HG03280 (cell line): ENCODE measurements around the gene AXIN2.

Experiments used
- ATAC-seq: cut with Tn5 transposase; IDR thresholded peaks from one replicate; pipeline ENCODE4 v1.9.1; 2021; ENCODE audit warnings: mild to moderate bottlenecking, moderate library complexity; ENCODE audit not compliant: unreplicated experiment

AXIN2 gene, protein sequence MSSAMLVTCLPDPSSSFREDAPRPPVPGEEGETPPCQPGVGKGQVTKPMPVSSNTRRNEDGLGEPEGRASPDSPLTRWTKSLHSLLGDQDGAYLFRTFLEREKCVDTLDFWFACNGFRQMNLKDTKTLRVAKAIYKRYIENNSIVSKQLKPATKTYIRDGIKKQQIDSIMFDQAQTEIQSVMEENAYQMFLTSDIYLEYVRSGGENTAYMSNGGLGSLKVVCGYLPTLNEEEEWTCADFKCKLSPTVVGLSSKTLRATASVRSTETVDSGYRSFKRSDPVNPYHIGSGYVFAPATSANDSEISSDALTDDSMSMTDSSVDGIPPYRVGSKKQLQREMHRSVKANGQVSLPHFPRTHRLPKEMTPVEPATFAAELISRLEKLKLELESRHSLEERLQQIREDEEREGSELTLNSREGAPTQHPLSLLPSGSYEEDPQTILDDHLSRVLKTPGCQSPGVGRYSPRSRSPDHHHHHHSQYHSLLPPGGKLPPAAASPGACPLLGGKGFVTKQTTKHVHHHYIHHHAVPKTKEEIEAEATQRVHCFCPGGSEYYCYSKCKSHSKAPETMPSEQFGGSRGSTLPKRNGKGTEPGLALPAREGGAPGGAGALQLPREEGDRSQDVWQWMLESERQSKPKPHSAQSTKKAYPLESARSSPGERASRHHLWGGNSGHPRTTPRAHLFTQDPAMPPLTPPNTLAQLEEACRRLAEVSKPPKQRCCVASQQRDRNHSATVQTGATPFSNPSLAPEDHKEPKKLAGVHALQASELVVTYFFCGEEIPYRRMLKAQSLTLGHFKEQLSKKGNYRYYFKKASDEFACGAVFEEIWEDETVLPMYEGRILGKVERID

DNA sequence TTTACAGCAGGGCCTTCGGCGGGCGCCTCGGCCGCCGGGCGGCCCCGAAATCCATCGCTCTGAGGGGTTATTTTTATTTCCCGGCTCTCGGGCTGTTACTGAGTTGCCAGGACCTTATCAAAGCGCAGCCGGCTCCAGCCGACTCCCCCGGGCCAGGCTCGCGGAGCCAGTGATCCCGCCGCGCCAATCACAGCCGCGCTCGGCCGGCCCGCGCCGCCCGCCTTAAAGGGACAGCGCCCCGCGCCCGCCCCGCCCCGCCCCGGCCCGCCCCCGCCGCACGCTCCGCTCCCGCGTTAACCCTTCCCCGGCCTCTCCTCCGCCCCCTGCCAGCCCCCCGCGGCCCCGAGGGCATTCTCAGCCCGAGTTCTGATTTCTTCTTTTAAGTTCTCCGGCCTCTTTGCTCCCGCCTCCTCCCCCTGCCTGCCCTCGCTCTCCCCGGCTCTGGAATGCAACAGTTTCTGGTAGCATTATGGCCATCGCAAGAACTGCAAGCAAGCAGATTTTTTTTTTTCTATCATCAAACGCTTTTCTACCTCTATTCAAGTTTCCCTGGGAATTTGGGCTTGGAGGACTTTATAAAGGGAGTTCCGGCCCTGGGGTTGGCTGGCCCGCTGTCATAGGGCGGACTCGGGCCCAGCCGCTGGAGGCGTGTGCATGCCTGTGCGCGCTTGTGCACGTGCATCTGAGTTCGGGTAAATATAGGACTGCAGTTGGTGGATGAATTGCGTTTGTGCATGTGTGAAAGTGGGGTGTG lies at the start of gene AXIN2:
TSS of gene AXIN2 (minus strand) at position 197 of the 754 bp plus-strand sequence. CDS start 3,028 bp downstream, outside the sequence.
- ATAC-seq = peak; percentile 85

- ATAC-seq = no peak
These were observed 48.3 kb upstream of the AXIN2 start for GRCh38 chr17:65609749-65610148.

DNA sequence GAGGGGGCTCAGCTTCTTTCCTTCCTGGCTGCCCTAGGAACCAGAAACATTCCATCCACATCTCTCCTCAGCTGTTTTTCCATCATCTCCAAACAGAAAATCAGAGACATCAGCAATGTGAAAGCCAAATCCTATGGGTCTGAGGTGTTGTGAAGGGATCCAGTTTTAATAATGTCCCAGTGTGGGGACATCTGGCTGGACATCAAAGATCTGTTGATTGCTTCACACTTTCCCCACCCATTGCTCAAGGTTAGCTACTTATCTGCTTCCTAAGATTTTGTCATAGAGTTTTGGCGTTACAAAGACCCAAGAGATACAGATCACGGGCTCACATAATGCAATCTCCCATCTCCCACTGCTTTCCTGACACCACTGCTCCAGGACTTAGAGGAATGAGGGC lies 47.8 kb upstream of the AXIN2 start:
- no peak for ATAC-seq

DNA sequence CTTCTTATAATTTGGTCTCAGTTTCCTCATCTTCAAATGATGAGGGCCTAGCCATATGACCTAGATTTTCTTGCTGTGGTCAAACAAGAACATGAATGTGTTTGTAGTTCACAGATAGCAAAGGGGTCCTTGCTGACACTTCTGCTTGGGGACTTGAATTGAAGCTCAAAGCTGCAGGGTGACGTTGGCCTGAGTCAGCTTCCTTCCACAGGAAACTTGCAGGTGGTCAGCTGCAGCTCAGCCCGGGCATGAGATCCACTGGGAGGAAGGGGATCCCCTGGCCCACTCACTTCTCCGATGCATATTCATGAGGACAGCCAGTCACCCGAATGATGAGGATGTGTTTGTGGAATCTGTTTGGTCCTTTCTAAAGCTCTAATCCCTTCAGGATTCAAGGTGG lies 42.6 kb upstream of the AXIN2 start:
- ATAC-seq = no peak

DNA sequence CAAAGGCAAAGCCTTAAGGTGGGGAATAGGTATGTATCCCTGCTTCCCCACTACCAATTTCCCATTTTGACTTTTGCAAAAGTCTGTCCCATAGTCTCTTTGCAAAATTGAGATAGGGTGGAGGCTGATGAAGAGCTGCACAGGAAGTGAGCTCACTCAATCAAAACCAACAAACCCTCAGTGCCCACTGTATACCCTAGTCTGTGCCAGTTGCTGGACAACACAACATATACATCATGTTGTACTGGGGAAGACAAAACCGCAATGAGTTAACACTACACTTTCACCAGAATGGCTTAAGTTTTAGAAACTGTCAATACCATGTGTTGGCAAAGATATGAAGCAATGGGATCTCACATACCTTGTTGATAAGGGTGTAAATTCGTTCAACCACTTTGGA lies 40.4 kb upstream of the AXIN2 start:
- no peak for ATAC-seq

DNA sequence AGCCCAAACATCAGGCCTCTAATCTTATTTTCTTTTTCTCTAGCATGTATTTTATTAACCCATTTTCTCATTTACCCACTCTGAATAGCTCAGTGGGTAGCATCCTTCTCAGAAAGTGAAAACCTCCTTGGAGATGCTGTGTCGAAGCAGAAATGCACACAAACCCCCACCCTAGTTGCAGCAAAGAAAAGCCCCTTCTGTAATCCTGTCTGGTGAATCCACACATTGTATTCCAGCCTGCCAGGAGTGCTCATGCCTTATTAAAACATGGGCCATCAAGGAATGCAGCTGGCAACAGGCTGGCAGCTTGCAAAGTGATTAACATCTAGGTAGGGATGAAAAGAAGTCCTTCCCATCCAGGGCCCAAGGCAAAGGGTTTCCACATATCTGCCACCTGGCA lies 39.7 kb upstream of the AXIN2 start:
- ATAC-seq = no peak

DNA sequence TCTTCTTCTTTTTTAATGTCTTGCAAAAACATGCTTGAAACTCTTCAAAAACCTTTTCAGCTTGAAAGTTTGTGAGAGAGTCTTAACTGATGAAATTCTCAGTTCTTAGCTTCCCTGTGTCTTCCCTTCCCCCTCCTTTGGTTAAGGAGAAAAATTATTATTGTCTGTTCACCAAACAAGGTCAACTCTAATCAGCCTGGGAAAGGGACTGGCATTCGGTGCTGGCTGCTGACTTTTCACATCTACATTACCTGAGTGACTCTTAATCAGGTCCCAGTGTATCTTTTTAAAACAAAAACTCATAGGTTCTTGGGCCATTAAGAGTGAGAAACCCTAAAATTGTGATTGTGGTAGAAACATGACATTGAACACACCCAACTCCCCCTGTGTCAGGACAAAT lies 39.1 kb upstream of the AXIN2 start:
- no peak for ATAC-seq

GRCh38 chr17:65599650-65600049 lies 38.2 kb upstream of the AXIN2 start:
- no peak for ATAC-seq

GRCh38 chr17:65598746-65599145 lies 37.3 kb upstream of the AXIN2 start:
- ATAC-seq = no peak

DNA sequence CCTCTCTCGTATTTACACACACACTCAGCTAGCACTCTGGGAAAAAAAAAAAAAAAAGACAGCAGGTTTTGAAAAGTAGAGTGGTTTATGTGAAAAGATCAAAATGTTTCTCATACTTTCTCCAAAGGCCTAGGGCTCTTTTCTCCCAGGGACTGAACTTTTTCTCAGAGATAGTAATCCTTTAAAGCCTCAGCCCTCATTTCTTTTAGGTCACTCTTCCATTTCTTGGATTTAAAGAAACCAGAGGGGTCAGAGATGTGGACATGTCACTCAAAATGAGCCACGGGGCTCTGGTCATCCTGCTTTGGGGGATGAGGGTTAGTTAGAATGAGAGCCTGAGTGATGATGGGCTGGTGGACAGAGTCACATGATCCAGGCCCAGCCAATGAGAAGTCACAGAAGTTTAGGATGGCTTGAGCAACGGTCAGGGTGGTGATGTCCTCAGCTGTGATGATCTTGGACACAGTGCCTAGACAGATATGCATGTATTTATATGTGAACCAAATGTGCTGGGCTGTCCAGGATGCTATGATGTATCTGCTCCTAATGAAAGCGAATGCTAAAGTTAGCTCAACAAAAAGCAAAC lies 33.7 kb upstream of the AXIN2 start:
- no peak for ATAC-seq

DNA sequence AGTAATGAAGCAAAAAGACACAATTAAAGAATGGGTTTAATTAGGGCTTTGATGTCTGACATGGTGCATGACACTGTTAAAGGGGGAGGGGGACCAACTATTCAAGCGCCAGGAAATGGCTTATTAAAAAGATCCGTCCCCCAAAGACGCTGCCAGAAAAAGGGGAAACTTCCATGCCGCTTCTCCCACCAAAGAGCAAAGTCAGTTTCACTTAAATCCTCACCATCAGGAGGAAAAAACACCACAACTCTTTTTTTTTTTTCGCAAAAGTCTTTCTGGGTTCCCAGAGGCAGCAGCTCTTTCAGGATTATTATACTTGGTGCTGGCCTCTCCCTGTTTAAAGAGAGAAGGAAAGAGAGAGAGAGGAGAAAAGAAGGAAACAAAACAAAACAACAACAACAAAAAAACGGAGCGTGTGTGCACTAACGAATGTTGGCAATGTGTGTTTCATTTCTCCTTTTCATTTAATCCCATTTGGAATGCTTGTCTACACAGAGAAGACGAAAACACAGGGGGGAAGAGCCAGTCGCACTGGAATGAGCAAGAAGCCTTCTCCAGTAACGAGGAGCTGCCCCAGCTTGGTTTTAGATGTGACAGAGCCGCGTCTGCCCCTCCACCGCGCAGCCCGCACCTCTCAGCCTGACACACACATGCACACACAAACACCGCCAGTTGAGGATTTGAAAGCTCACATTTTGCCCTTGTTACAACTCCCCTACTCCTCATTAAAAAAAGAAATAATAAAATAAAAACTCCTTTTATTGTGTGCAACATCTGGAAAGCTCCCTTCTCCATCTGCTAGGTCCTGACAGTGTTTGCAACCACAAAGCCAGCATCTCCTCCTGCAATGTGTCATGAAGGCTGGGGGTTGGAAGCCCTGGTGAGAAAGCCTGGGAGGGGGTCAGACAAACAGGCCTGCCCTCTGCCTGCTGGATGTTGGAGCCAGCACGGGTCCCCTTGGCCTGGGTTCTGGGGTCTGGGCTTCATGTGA lies 32.7 kb upstream of the AXIN2 start:
- ATAC-seq = no peak

DNA sequence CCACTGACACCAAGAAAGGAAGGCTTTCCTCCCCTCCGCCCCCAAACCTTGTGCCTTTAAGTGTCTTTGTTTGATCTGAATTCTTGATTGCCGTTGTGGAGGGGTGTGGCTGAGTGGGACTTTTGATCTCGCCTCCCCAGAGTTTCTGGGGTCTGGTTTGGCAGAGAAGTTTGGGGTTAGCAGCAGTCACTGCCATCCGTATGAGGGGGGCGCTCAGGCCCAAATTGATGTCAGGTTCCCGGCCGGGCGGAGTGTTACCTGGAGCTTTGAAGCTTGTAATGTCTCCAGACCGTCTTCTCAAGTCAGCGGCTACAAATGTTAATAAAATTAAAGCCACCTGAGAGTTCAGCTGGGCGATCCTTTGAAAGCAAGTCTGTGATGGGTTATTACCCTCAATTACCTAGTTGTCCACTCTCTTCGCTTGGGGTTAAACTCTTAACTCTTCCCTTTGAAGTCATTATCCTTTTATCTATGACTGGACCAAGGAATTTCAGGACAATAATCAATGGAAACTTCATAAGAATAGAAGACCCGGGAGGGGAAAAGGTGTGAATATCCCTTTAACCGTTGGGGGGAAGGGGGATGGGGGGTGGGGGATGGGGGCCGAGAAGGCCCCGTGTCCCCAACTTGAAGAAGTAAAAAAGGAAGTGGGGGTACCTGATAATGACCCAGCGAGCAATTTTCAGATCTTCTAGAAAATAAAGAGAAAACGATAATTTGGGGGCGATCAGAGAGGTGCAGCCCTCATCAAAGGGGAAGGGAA lies 31.8 kb upstream of the AXIN2 start:
- no peak for ATAC-seq

GRCh38 chr17:65592125-65592965 lies 30.9 kb upstream of the AXIN2 start:
- no peak for ATAC-seq

- ATAC-seq = no peak
These were observed 27.9 kb upstream of the AXIN2 start for GRCh38 chr17:65589321-65589720.

GRCh38 chr17:65588181-65588808 lies 26.8 kb upstream of the AXIN2 start:
- no peak for ATAC-seq

DNA sequence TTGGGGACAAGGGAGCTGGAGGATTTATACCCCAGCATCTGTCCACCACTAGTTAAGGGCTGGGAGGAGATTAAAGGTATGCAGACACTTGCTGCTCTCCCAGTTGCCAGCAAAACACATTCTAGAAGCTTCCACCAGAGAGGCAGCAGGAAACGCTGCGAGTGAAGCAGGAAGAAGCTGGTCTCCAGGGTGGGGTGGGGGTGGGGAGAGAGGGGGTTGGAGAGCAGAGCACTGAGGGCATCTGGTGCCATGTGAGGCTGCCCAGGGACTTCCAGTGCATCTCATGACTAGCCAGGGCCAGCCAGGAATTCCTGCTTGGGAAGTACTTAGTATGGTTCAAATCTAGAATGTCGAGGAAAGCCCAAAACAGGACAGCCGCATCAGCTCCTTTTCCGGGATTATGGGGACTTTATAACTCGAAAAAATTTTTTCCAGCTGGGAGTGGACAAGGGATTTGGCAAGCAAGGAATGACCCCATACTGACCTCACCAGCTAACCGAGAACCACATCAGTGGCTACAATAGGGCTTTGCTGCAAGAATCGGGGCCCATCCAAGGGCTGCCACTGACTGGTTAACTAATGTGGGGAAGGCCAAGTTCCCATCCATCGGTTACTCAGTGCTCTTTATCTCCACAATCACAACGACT lies 26.2 kb upstream of the AXIN2 start:
- no peak for ATAC-seq

- ATAC-seq = no peak
These were observed 25.5 kb upstream of the AXIN2 start for GRCh38 chr17:65586899-65587298.
